ENCODE data around the gene HCAR3.

DNA sequence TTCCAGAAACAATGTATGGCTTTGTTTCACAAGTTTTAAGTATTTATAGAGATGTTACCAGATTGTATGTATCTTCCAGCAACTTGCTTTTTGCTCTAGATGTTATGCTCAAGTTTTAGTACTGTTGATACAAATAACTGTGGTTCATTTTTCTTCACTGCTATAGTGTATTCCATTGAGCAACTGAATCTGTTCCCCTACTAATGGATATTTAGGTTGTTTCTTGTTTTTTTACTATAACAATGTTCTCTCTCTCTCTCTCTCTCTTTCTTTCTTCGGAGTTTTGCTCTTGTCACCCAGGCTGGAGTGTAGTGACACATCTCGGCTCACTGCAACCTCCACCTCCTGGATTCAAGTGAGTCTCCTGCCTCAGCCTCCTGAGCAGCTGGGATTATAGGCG, 30.1 kb downstream of the HCAR3 start:
- TF ChIP-seq POLR2AphosphoS5 (IDR thresholded peaks at IDR 0.05) = no peak
- TF ChIP-seq, protein P1, sequence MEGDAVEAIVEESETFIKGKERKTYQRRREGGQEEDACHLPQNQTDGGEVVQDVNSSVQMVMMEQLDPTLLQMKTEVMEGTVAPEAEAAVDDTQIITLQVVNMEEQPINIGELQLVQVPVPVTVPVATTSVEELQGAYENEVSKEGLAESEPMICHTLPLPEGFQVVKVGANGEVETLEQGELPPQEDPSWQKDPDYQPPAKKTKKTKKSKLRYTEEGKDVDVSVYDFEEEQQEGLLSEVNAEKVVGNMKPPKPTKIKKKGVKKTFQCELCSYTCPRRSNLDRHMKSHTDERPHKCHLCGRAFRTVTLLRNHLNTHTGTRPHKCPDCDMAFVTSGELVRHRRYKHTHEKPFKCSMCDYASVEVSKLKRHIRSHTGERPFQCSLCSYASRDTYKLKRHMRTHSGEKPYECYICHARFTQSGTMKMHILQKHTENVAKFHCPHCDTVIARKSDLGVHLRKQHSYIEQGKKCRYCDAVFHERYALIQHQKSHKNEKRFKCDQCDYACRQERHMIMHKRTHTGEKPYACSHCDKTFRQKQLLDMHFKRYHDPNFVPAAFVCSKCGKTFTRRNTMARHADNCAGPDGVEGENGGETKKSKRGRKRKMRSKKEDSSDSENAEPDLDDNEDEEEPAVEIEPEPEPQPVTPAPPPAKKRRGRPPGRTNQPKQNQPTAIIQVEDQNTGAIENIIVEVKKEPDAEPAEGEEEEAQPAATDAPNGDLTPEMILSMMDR (IDR thresholded peaks at IDR 0.05) = no peak

All from stomach (tissue), 4 donors.